DOHH2 (cell line): ENCODE measurements around the gene SSMEM1.
"Not testable (repeated sequence)": the region's sequence is repeated elsewhere in the genome, so short reads cannot be mapped to it uniquely, and the experiment has no call there.

Source experiments
- EZH2phosphoT487 ChIP-seq: fragments of 200-600 bp; sonication (generic); IDR thresholded peaks from 2 replicates; pipeline ENCODE4 v1.6.1; 2017; ENCODE audit warnings: borderline replicate concordance, mild to moderate bottlenecking, antibody characterized with exemption, low read length, moderate library complexity, mixed read lengths
- TF ChIP-seq, protein P1 (sequence below): fragments of 200-600 bp; sonication (generic); IDR thresholded peaks from one replicate; pipeline ENCODE4 v1.5.1; 2014; ENCODE audit warnings: antibody characterized with exemption, mild to moderate bottlenecking, low read depth, low read length; ENCODE audit not compliant: poor library complexity, severe bottlenecking

- TF ChIP-seq, protein P1, sequence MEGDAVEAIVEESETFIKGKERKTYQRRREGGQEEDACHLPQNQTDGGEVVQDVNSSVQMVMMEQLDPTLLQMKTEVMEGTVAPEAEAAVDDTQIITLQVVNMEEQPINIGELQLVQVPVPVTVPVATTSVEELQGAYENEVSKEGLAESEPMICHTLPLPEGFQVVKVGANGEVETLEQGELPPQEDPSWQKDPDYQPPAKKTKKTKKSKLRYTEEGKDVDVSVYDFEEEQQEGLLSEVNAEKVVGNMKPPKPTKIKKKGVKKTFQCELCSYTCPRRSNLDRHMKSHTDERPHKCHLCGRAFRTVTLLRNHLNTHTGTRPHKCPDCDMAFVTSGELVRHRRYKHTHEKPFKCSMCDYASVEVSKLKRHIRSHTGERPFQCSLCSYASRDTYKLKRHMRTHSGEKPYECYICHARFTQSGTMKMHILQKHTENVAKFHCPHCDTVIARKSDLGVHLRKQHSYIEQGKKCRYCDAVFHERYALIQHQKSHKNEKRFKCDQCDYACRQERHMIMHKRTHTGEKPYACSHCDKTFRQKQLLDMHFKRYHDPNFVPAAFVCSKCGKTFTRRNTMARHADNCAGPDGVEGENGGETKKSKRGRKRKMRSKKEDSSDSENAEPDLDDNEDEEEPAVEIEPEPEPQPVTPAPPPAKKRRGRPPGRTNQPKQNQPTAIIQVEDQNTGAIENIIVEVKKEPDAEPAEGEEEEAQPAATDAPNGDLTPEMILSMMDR, result not testable (repeated sequence)
- TF ChIP-seq EZH2phosphoT487, result not testable (repeated sequence)
Observed at GRCh38 chr7:130243486-130243885, 35.8 kb downstream of the SSMEM1 start.
